HCT116 (cell line): Measurements from ENCODE around the gene ZNF169.
"Not testable (repeated sequence)": the region's sequence is repeated elsewhere in the genome, so short reads cannot be mapped to it uniquely, and the experiment has no call there.

Source experiments
- CBX3 ChIP-seq: IDR thresholded peaks from 2 replicates; pipeline ENCODE4 v1.6.1; 2012; ENCODE audit warnings: low read depth
- CEBPB ChIP-seq: IDR thresholded peaks from 2 replicates; pipeline ENCODE4 v1.6.1; 2012; ENCODE audit warnings: low read depth
- CTCF ChIP-seq, 3 experiments: fragments of 200-600 bp in 1 of 3; sonication (generic) in 1 of 3; IDR thresholded peaks in 2 of 3; conservative IDR thresholded peaks in 1 of 3; 2 replicates each; pipeline ENCODE4 v1.5.1; 2012 to 2017; ENCODE audit warnings: low read depth in 2 of 3, low read length in 2 of 3, antibody characterized with exemption in 1 of 3, borderline replicate concordance in 1 of 3, control low read depth in 1 of 3, mild to moderate bottlenecking in 1 of 3, mixed read lengths in 1 of 3, mixed run types in 1 of 3, moderate library complexity in 1 of 3; ENCODE audit not compliant: insufficient read depth in 1 of 3
- EGR1 ChIP-seq: IDR thresholded peaks from 2 replicates; pipeline ENCODE4 v1.6.1; 2012; ENCODE audit warnings: low read depth
- EZH2 ChIP-seq: fragments of 200-600 bp; sonication (generic); IDR thresholded peaks from 2 replicates; pipeline ENCODE4 v1.6.1; 2017; ENCODE audit warnings: antibody characterized with exemption, mixed run types
- EZH2phosphoT487 ChIP-seq: fragments of 200-600 bp; IDR thresholded peaks from 2 replicates; pipeline ENCODE4 v1.6.1; 2018; ENCODE audit warnings: antibody characterized with exemption, borderline replicate concordance
- FOSL1 ChIP-seq: IDR thresholded peaks from 2 replicates; pipeline ENCODE4 v1.6.1; 2012; ENCODE audit warnings: low read depth
- POLR2A ChIP-seq: IDR thresholded peaks from 2 replicates; pipeline ENCODE4 v1.7.0; 2011; ENCODE audit warnings: borderline replicate concordance; ENCODE audit not compliant: insufficient read depth, insufficient read length; ENCODE audit errors: extremely low read depth
- POLR2AphosphoS5 ChIP-seq: IDR thresholded peaks from 2 replicates; pipeline ENCODE4 v1.6.1; 2011; ENCODE audit warnings: mild to moderate bottlenecking, low read depth, low read length, moderate library complexity
- RAD21 ChIP-seq: IDR thresholded peaks from 2 replicates; pipeline ENCODE4 v1.6.1; 2012; ENCODE audit warnings: low read depth, mild to moderate bottlenecking
- REST ChIP-seq: IDR thresholded peaks from 2 replicates; pipeline ENCODE4 v1.6.1; 2012; ENCODE audit warnings: low read depth
- SIN3A ChIP-seq: IDR thresholded peaks from 2 replicates; pipeline ENCODE4 v1.6.1; 2012; ENCODE audit warnings: low read depth
- YY1 ChIP-seq: IDR thresholded peaks from 2 replicates; pipeline ENCODE4 v1.6.1; 2011; ENCODE audit warnings: low read length, low read depth, moderate library complexity, mild to moderate bottlenecking; ENCODE audit not compliant: insufficient replicate concordance; ENCODE audit errors: extremely low read depth
- ZFX ChIP-seq: fragments of 450-650 bp; IDR thresholded peaks from 2 replicates; pipeline ENCODE4 v1.6.1; 2017

- TF ChIP-seq CTCF (IDR thresholded peaks at IDR 0.05 in 2 of 3, conservative IDR thresholded peaks at IDR 0.05 in 1 of 3; ENCODE audit: borderline replicate concordance in 1 of 3, insufficient read depth in 1 of 3, low read depth in 2 of 3, low read length in 2 of 3); YY1; ZFX; POLR2A; POLR2AphosphoS5; RAD21; REST; EZH2; CEBPB; CBX3; SIN3A; EGR1; FOSL1; EZH2phosphoT487: not testable (repeated sequence)
These were observed 18.0 kb upstream of the ZNF169 start for GRCh38 chr9:94241098-94241497.
